Parathyroid adenoma (tissue), 2 donors: Measurements from ENCODE around the gene RMRP.

Experiments used
- H2AFZ ChIP-seq: fragments of 300-600 bp; sonication (generic); one replicate; pipeline ENCODE4 v1.7.0; 2017; ENCODE audit warnings: antibody characterized with exemption, mild to moderate bottlenecking
- H3K27ac ChIP-seq: fragments of 300-600 bp; sonication (generic); one replicate; pipeline ENCODE4 v1.7.0; 2017
- H3K27me3 ChIP-seq: fragments of 300-600 bp; sonication (generic); one replicate; pipeline ENCODE4 v1.7.0; 2017; ENCODE audit warnings: low read length; ENCODE audit not compliant: control insufficient read depth, insufficient read depth
- H3K36me3 ChIP-seq: fragments of 300-600 bp; sonication (generic); one replicate; pipeline ENCODE4 v1.7.0; 2017; ENCODE audit warnings: low read length; ENCODE audit not compliant: control insufficient read depth, insufficient read depth
- H3K4me1 ChIP-seq: fragments of 300-600 bp; sonication (generic); one replicate; pipeline ENCODE4 v1.7.0; 2017; ENCODE audit warnings: control low read depth
- H3K4me2 ChIP-seq: fragments of 300-600 bp; sonication (generic); one replicate; pipeline ENCODE4 v1.7.0; 2017; ENCODE audit warnings: low read length
- H3K4me3 ChIP-seq: fragments of 300-600 bp; sonication (generic); one replicate; pipeline ENCODE4 v1.7.0; 2017; ENCODE audit warnings: low read depth, low read length
- H3K79me2 ChIP-seq: fragments of 300-600 bp; sonication (generic); one replicate; pipeline ENCODE4 v1.7.0; 2017; ENCODE audit warnings: control low read depth
- H3K9ac ChIP-seq: fragments of 300-600 bp; sonication (generic); one replicate; pipeline ENCODE4 v1.7.0; 2017; ENCODE audit warnings: mild to moderate bottlenecking
- H3K9me3 ChIP-seq: fragments of 300-600 bp; sonication (generic); one replicate; pipeline ENCODE4 v1.7.0; 2017; ENCODE audit warnings: low read length; ENCODE audit not compliant: control insufficient read depth
- TF ChIP-seq, protein P1 (sequence below): fragments of 300-600 bp; sonication (generic); IDR thresholded peaks from one replicate; pipeline ENCODE4 v1.7.0; 2017; ENCODE audit warnings: antibody characterized with exemption, mild to moderate bottlenecking
- donor health status: primary hyperparathyroidism.

Gene RMRP

DNA sequence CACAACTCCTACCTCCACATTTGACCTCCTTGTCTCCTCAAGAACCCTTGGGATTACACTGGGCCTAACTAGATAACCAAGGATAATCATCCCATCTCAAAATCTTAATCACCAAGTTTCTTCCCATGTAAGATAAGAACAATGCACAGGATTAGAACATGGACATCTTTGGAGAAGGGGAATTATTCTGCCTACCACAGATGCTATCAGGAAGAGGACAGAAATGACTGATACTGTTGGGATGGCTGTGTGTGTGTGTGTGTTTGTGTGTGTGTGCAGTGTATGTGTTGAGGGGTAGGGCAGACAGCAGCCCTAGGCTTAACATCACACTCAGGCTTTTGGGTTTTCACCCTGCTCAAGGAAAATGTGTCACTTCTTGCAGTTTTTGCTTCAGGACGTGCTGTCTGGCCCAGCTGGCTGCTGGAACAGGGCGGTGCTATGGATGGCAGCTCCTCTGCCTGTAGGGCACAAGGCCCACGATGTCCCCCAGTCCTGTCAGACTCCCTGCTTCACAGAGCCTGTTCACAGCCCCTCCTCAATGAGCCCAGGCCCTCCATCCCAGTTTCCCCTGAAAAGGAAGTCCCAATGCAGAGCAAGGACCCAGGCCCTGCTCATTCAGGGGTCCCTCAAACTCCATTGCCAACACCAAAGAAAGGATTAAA lies 23.7 kb upstream of the RMRP start:
- TF ChIP-seq, protein P1, sequence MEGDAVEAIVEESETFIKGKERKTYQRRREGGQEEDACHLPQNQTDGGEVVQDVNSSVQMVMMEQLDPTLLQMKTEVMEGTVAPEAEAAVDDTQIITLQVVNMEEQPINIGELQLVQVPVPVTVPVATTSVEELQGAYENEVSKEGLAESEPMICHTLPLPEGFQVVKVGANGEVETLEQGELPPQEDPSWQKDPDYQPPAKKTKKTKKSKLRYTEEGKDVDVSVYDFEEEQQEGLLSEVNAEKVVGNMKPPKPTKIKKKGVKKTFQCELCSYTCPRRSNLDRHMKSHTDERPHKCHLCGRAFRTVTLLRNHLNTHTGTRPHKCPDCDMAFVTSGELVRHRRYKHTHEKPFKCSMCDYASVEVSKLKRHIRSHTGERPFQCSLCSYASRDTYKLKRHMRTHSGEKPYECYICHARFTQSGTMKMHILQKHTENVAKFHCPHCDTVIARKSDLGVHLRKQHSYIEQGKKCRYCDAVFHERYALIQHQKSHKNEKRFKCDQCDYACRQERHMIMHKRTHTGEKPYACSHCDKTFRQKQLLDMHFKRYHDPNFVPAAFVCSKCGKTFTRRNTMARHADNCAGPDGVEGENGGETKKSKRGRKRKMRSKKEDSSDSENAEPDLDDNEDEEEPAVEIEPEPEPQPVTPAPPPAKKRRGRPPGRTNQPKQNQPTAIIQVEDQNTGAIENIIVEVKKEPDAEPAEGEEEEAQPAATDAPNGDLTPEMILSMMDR: no peak
- H2AFZ ChIP-seq: no peak overlapping the region
- H3K4me1 ChIP-seq: peaks cover 2% of the 10 kb centered on the region
- no peaks in the 10 kb centered on the region for H3K79me2 ChIP-seq
- no peak overlapping the region for H3K9ac ChIP-seq
- H3K36me3 ChIP-seq: no peaks in the 10 kb centered on the region
- H3K9me3 ChIP-seq: no peaks in the 10 kb centered on the region
- no peak overlapping the region for H3K4me2 ChIP-seq
- H3K27ac ChIP-seq: no peak overlapping the region
- H3K27me3 ChIP-seq: no peaks in the 10 kb centered on the region
- H3K4me3 ChIP-seq: no peak overlapping the region

DNA sequence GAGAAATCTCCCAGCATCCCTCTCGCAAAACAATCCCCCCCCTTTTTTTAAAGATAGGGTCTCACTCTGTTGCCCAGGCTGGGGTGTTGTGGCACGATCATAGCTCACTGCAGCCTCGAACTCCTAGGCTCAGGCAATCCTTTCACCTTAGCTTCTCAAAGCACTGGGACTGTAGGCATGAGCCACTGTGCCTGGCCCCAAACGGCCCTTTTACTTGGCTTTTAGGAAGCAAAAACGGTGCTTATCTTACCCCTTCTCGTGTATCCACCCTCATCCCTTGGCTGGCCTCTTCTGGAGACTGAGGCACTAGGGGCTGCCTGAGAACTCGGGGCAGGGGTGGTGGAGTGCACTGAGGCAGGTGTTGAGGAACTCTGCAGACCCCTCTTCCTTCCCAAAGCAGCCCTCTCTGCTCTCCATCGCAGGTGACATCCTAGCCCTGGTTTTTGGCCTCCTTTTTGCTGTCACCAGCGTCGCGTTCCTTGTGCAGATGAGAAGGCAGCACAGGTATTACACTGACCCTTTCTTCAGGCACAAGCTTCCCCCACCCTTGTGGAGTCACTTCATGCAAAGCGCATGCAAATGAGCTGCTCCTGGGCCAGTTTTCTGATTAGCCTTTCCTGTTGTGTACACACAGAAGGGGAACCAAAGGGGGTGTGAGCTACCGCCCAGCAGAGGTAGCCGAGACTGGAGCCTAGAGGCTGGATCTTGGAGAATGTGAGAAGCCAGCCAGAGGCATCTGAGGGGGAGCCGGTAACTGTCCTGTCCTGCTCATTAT lies 22.7 kb upstream of the RMRP start:
- TF ChIP-seq, protein P1: no peak
- Histone ChIP-seq H3K9me3 (no peaks in the 10 kb centered on the region), H3K4me3 (no peak overlapping the region), H3K36me3 (no peaks in the 10 kb centered on the region), H3K4me2 (no peak overlapping the region), H3K27me3 (no peaks in the 10 kb centered on the region), H3K79me2 (no peaks in the 10 kb centered on the region), H3K4me1 (no peaks in the 10 kb centered on the region), H3K27ac (no peak overlapping the region), H2AFZ (no peak overlapping the region), H3K9ac (no peak overlapping the region)

DNA sequence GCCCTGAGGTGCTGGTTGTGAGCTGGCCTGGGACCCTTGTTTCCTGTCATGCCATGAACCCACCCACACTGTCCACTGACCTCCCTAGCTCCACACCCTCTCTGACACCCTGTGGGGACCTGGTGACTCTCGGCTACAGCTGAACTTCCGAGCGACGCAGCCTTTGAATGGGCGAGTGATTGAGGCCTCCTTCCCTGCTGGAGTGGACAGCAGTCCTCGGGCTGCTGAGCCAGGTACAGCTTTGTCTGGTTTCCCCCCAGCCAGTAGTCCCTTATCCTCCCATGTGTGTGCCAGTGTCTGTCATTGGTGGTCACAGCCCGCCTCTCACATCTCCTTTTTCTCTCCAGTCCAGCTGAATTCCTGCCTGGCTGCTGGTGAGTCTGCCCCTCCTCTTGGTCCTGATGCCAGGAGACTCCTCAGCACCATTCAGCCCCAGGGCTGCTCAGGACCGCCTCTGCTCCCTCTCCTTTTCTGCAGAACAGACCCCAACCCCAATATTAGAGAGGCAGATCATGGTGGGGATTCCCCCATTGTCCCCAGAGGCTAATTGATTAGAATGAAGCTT lies 22.0 kb upstream of the RMRP start:
- H3K27ac ChIP-seq: no peak overlapping the region

DNA sequence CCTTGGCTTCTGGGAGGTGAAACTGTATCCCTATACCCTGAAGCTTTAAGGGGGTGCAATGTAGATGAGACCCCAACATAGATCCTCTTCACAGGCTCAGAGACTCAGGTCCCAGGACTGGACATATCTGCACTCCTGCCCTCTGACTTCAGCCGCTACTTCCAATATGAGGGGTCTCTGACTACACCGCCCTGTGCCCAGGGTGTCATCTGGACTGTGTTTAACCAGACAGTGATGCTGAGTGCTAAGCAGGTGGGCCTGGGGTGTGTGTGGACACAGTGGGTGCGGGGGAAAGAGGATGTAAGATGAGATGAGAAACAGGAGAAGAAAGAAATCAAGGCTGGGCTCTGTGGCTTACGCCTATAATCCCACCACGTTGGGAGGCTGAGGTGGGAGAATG lies 21.3 kb upstream of the RMRP start:
- no peak overlapping the region for H3K4me2 ChIP-seq
- H3K79me2 ChIP-seq: no peaks in the 10 kb centered on the region
- H3K9me3 ChIP-seq: no peaks in the 10 kb centered on the region
- H3K27me3 ChIP-seq: no peaks in the 10 kb centered on the region
- no peak overlapping the region for H3K9ac ChIP-seq
- TF ChIP-seq, protein P1: no peak
- H3K4me3 ChIP-seq: no peak overlapping the region
- peaks cover 3% of the 10 kb centered on the region for H3K4me1 ChIP-seq
- no peak overlapping the region for H3K27ac ChIP-seq
- no peak overlapping the region for H2AFZ ChIP-seq
- H3K36me3 ChIP-seq: no peaks in the 10 kb centered on the region

More for the DNA sequence above, 22.0 kb upstream of the RMRP start:
- Histone ChIP-seq H3K4me1 (no peaks in the 10 kb centered on the region), H3K27me3 (no peaks in the 10 kb centered on the region), H3K9ac (no peak overlapping the region), H3K4me3 (no peak overlapping the region), H3K4me2 (no peak overlapping the region), H3K9me3 (no peaks in the 10 kb centered on the region), H2AFZ (no peak overlapping the region), H3K36me3 (no peaks in the 10 kb centered on the region), H3K79me2 (no peaks in the 10 kb centered on the region)
- TF ChIP-seq, protein P1: no peak
